ENCODE results near the gene IL1R1.

Gene IL1R1

GRCh38 chr2:102143450-102143985 is 972 bp downstream of the IL1R1 start:
- H3K4me3 Mint-ChIP-seq, result peak overlapping the region; percentile 80 to 96 (median 88)
- H3K36me3 Mint-ChIP-seq (ENCODE audit: low read depth), result peaks cover 32% of the 10 kb centered on the region
- H3K27ac Mint-ChIP-seq, result peak overlapping the region; percentile 92 to 98 (median 93)
- TF ChIP-seq CTCF (IDR thresholded peaks at IDR 0.05; ENCODE audit: unreplicated experiment in 3 of 3), result no peak
- peaks cover 11% of the 10 kb centered on the region for H3K27me3 Mint-ChIP-seq (ENCODE audit: low read depth)
- H3K4me1 Mint-ChIP-seq, result peaks cover 41% of the 10 kb centered on the region
- peaks cover 28% of the 10 kb centered on the region for H3K9me3 Mint-ChIP-seq

GRCh38 chr2:102144128-102144527 is 1.6 kb downstream of the IL1R1 start:
- Mint-ChIP-seq H3K4me1 (peaks cover 40% of the 10 kb centered on the region), H3K4me3 (peak overlapping the region; percentile 80 to 96 (median 88)), H3K27ac (peak overlapping the region in 2 of 3 experiments; percentile 92 to 93), H3K27me3 (ENCODE audit: low read depth) (peaks cover 11% of the 10 kb centered on the region), H3K9me3 (peaks cover 33% of the 10 kb centered on the region), H3K36me3 (ENCODE audit: low read depth) (peaks cover 38% of the 10 kb centered on the region)
- no peak for TF ChIP-seq CTCF (IDR thresholded peaks at IDR 0.05; ENCODE audit: unreplicated experiment in 3 of 3)

- Mint-ChIP-seq H3K27ac (peak overlapping the region in 1 of 3 experiments; percentile 63), H3K36me3 (ENCODE audit: low read depth) (peaks cover 39% of the 10 kb centered on the region), H3K9me3 (peaks cover 37% of the 10 kb centered on the region), H3K27me3 (ENCODE audit: low read depth) (peaks cover 11% of the 10 kb centered on the region), H3K4me1 (peaks cover 38% of the 10 kb centered on the region), H3K4me3 (peak overlapping the region in 2 of 3 experiments; percentile 52 to 80)
- TF ChIP-seq CTCF (IDR thresholded peaks at IDR 0.05; ENCODE audit: unreplicated experiment in 3 of 3), result no peak
Observed at GRCh38 chr2:102145107-102145506, 2.6 kb downstream of the IL1R1 start.

GRCh38 chr2:102145934-102146333 is 3.4 kb downstream of the IL1R1 start:
- Mint-ChIP-seq H3K4me1 (peaks cover 29% of the 10 kb centered on the region), H3K4me3 (no peak overlapping the region), H3K9me3 (peaks cover 37% of the 10 kb centered on the region), H3K27ac (peak overlapping the region in 1 of 3 experiments; percentile 63), H3K36me3 (ENCODE audit: low read depth) (peaks cover 46% of the 10 kb centered on the region), H3K27me3 (ENCODE audit: low read depth) (peaks cover 11% of the 10 kb centered on the region)
- no peak for TF ChIP-seq CTCF (IDR thresholded peaks at IDR 0.05; ENCODE audit: unreplicated experiment in 3 of 3)

- peaks cover 14% of the 10 kb centered on the region for H3K4me1 Mint-ChIP-seq
- peaks cover 55% of the 10 kb centered on the region for H3K36me3 Mint-ChIP-seq (ENCODE audit: low read depth)
- peak overlapping the region in 1 of 3 experiments; percentile 42 for H3K27ac Mint-ChIP-seq
Observed at GRCh38 chr2:102147935-102148334, 5.4 kb downstream of the IL1R1 start.

More at GRCh38 chr2:102147935-102148334, 5.4 kb downstream of the IL1R1 start:
- no peak overlapping the region for H3K4me3 Mint-ChIP-seq
- TF ChIP-seq CTCF (IDR thresholded peaks at IDR 0.05; ENCODE audit: unreplicated experiment in 3 of 3), result no peak
- H3K27me3 Mint-ChIP-seq (ENCODE audit: low read depth), result peaks cover 11% of the 10 kb centered on the region
- peaks cover 37% of the 10 kb centered on the region for H3K9me3 Mint-ChIP-seq

Data from nephron (organoid).